Lung (tissue), 12 donors: ENCODE results near the gene CAPS2. TPM values are rescaled to one million over a fixed set of nuclear protein-coding genes. Genes with fewer than 3 reads are reported as not detected.

Experiments
- ATAC-seq: fragments of 200-7000 bp; cut with Tn5 transposase; one replicate; pipeline ENCODE4 v1.9.1; 2020; ENCODE audit warnings: moderate number of reproducible peaks; ENCODE audit not compliant: insufficient read depth, low FRiP score
- DNase-seq, 3 donors: peaks; one replicate each; pipeline ENCODE4 v3.0.0-alpha.2; 2013 to 2017
- H3K27ac ChIP-seq, 2 donors: one replicate each; pipeline ENCODE4 v1.5.1; 2013; ENCODE audit warnings: mild to moderate bottlenecking in 2 of 2, moderate library complexity in 2 of 2, control low read depth in 1 of 2, inconsistent platforms in 1 of 2, low read depth in 1 of 2, low read length in 1 of 2
- H3K27me3 ChIP-seq, 3 donors: one replicate each; pipeline ENCODE4 v1.5.1; 2013; ENCODE audit warnings: low read length in 2 of 3; ENCODE audit not compliant: control insufficient read depth in 3 of 3, insufficient read depth in 3 of 3
- H3K36me3 ChIP-seq, 4 donors: one replicate each; pipeline ENCODE4 v1.5.1; 2013; ENCODE audit warnings: low read length in 4 of 4, mild to moderate bottlenecking in 1 of 4, moderate library complexity in 1 of 4; ENCODE audit not compliant: control insufficient read depth in 4 of 4, insufficient read depth in 4 of 4
- H3K4me1 ChIP-seq, 5 donors: one replicate each; pipeline ENCODE4 v1.5.1; 2013; ENCODE audit warnings: low read length in 5 of 5, mild to moderate bottlenecking in 2 of 5, moderate library complexity in 1 of 5; ENCODE audit not compliant: control insufficient read depth in 5 of 5, insufficient read depth in 5 of 5
- H3K4me3 ChIP-seq: one replicate; pipeline ENCODE4 v1.5.1; 2013; ENCODE audit warnings: mild to moderate bottlenecking, control low read depth, moderate library complexity
- H3K9ac ChIP-seq, 2 donors: one replicate each; pipeline ENCODE4 v1.5.1; 2013; ENCODE audit warnings: low read length in 2 of 2, control low read depth in 1 of 2; ENCODE audit not compliant: insufficient read depth in 1 of 2
- H3K9me3 ChIP-seq, 4 donors: one replicate each; pipeline ENCODE4 v1.5.1; 2013; ENCODE audit warnings: low read length in 3 of 4, mild to moderate bottlenecking in 1 of 4, moderate library complexity in 1 of 4; ENCODE audit not compliant: control insufficient read depth in 4 of 4, insufficient read depth in 3 of 4
- CTCF ChIP-seq: IDR thresholded peaks from 2 replicates; pipeline ENCODE4 v1.5.1; 2012; ENCODE audit warnings: mild to moderate bottlenecking; ENCODE audit errors: control extremely low read depth, extremely low read depth
- WGBS, 2 donors: extraction: QIAGEN DNeasy Blood & Tissue Kit; methylation state at CpG; one replicate each; pipeline ENCODE4 v1.1.7; 2013; 5-methylcytosine and 5-hydroxymethylcytosine counted together
- polyA plus RNA-seq, 2 donors: library from polyadenylated mRNA; stranded (reverse); fragments of 200-250 nt; gene quantifications; one replicate each; pipeline ENCODE4 v1.2.1, GENCODE V29; 2013
- total RNA-seq, 2 donors: library from RNA; depleted of rRNA in 1 of 2; stranded (reverse); fragments of >200 nt in 1 of 2; gene quantifications; one replicate each; pipeline ENCODE4 v1.2.1, GENCODE V29; 2014 to 2021
- donor health status: control.
- donor health status: control.
- donor health status: Bipolar disorder and iron deficiency.
- donor health status: healthy.
- donor health status: DM: yes; HTN: yes; CAD: no.

The CAPS2 gene
- total and polyA plus RNA-seq, 4 donors, result 2.5 to 11.9 (median 7.4) TPM

GRCh38 chr12:75294797-75295196 lies 35.3 kb downstream of the CAPS2 start:
- Histone ChIP-seq H3K4me1 (no peaks in the 10 kb centered on the region), H3K4me3 (no peak overlapping the region), H3K27ac (no peak overlapping the region), H3K9me3 (no peaks in the 10 kb centered on the region), H3K27me3 (no peaks in the 10 kb centered on the region), H3K9ac (no peak overlapping the region), H3K36me3 (no peaks in the 10 kb centered on the region)
- no peak for ATAC-seq
- no peak for DNase-seq
- no peak for TF ChIP-seq CTCF
- WGBS, 2 donors, result 66 to 87% methylated on average over 3 of the region's 3 CpGs

- Histone ChIP-seq H3K36me3 (no peaks in the 10 kb centered on the region), H3K4me3 (no peak overlapping the region), H3K27ac (no peak overlapping the region), H3K27me3 (no peaks in the 10 kb centered on the region), H3K9ac (no peak overlapping the region), H3K9me3 (no peaks in the 10 kb centered on the region), H3K4me1 (no peaks in the 10 kb centered on the region)
- ATAC-seq, result no peak
- WGBS, 2 donors, result 33 to 36% methylated on average over 3 of the region's 3 CpGs
- DNase-seq, result no peak
- TF ChIP-seq CTCF, result no peak
Measured at GRCh38 chr12:75294336-75294735, 35.8 kb downstream of the CAPS2 start.

GRCh38 chr12:75291014-75291413 lies 39.1 kb downstream of the CAPS2 start:
- Histone ChIP-seq H3K9me3 (no peaks in the 10 kb centered on the region), H3K36me3 (no peaks in the 10 kb centered on the region), H3K9ac (no peak overlapping the region), H3K4me3 (no peak overlapping the region), H3K4me1 (no peaks in the 10 kb centered on the region), H3K27ac (no peak overlapping the region), H3K27me3 (no peaks in the 10 kb centered on the region)
- no peak for TF ChIP-seq CTCF
- ATAC-seq (no peak), DNase-seq (no peak)
- 87 to 95% methylated on average over 1 of the region's 1 CpG for WGBS, 2 donors

DNA sequence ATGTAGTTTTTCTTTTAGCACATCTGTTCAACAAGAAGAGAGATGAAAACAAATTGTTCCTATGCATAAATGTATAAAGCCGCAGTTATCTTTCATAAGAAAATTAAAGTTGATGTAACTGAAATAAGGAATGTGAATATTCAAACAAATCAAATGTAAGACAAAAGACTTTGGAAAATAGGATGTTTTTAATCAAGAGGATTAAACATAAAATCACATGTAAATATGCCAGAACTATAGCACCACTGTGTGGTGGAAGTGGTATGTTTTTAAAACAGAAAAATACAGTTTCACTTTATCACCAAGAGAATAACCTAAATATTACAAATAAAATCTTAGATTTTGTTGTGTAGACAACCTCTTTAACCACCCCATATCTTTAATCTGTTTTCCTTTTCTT lies 40.4 kb downstream of the CAPS2 start:
- ATAC-seq (no peak), DNase-seq (peak in 2 of 3 donors; percentile 30 to 47)
- Histone ChIP-seq H3K36me3 (no peaks in the 10 kb centered on the region), H3K4me1 (no peaks in the 10 kb centered on the region), H3K9me3 (no peaks in the 10 kb centered on the region), H3K27ac (no peak overlapping the region), H3K4me3 (no peak overlapping the region), H3K27me3 (no peaks in the 10 kb centered on the region), H3K9ac (no peak overlapping the region)
- no peak for TF ChIP-seq CTCF
- WGBS, 2 donors, result 83 to 90% methylated on average over 1 of the region's 1 CpG
